NCI-H510A (cell line): Measurements from ENCODE around the gene MFAP3L.
A peak's percentile ranks its signal among the peaks of the same experiment; 100 is the strongest.
"Not testable (repeated sequence)": the region's sequence is repeated elsewhere in the genome, so short reads cannot be mapped to it uniquely, and the experiment has no call there.

ENCODE experiments used
- DNase-seq: peaks from one replicate; lab custom pipeline; 2025; lab: John Stamatoyannopoulos, UW

Gene MFAP3L

GRCh38 chr4:170026253-170027021 is at the start of gene MFAP3L:
Gene MFAP3L (minus strand): TSS chr4:170026395. CDS start chr4:170005877, 20,518 bp downstream.
- peak; percentile 63 for DNase-seq

GRCh38 chr4:170071196-170071595 is 45.0 kb upstream of the MFAP3L start:
- no peak for DNase-seq

GRCh38 chr4:170068438-170069128 is 42.4 kb upstream of the MFAP3L start:
- DNase-seq = no peak

- no peak for DNase-seq
These were observed 33.2 kb upstream of the MFAP3L start for GRCh38 chr4:170059421-170059820.

GRCh38 chr4:170058826-170059225 is 32.6 kb upstream of the MFAP3L start:
- DNase-seq = no peak

GRCh38 chr4:170057866-170058265 is 31.7 kb upstream of the MFAP3L start:
- DNase-seq = no peak

- DNase-seq = no peak
These were observed 26.7 kb upstream of the MFAP3L start for GRCh38 chr4:170052919-170053318.

- no peak for DNase-seq
These were observed 25.2 kb upstream of the MFAP3L start for GRCh38 chr4:170051402-170051801.

- DNase-seq = no peak
These were observed 23.6 kb upstream of the MFAP3L start for GRCh38 chr4:170049766-170050165.

GRCh38 chr4:170047771-170048354 is 21.7 kb upstream of the MFAP3L start:
- DNase-seq = no peak

GRCh38 chr4:170046156-170046555 is 20.0 kb upstream of the MFAP3L start:
- not testable (repeated sequence) for DNase-seq

GRCh38 chr4:170040031-170040680 is 14.0 kb upstream of the MFAP3L start:
- no peak for DNase-seq

- DNase-seq = no peak
These were observed 12.6 kb upstream of the MFAP3L start for GRCh38 chr4:170038769-170039168.

- no peak for DNase-seq
These were observed 12.0 kb upstream of the MFAP3L start for GRCh38 chr4:170038232-170038631.

- DNase-seq = no peak
These were observed 11.3 kb upstream of the MFAP3L start for GRCh38 chr4:170037481-170037880.

GRCh38 chr4:170035845-170036244 is 9.7 kb upstream of the MFAP3L start:
- no peak for DNase-seq

- DNase-seq = no peak
These were observed 9.0 kb upstream of the MFAP3L start for GRCh38 chr4:170035231-170035630.

- no peak for DNase-seq
These were observed 7.8 kb upstream of the MFAP3L start for GRCh38 chr4:170033999-170034398.

- no peak for DNase-seq
These were observed 3.9 kb upstream of the MFAP3L start for GRCh38 chr4:170030121-170030520.

GRCh38 chr4:170027181-170027829 is 1.1 kb upstream of the MFAP3L start:
- DNase-seq = peak; percentile 75

- no peak for DNase-seq
These were observed 507 bp downstream of the MFAP3L start for GRCh38 chr4:170025523-170026252.
